Activated CD4-positive, CD25-positive, alpha-beta regulatory T cell (primary cell): ENCODE results near the gene MOB3B.
"Not testable (repeated sequence)": the region's sequence is repeated elsewhere in the genome, so short reads cannot be mapped to it uniquely, and the experiment has no call there.

ENCODE experiments used
- DNase-seq, 4 experiments: peaks; one replicate each; lab custom pipeline; 2025; lab: John Stamatoyannopoulos, UW

Gene MOB3B

DNA sequence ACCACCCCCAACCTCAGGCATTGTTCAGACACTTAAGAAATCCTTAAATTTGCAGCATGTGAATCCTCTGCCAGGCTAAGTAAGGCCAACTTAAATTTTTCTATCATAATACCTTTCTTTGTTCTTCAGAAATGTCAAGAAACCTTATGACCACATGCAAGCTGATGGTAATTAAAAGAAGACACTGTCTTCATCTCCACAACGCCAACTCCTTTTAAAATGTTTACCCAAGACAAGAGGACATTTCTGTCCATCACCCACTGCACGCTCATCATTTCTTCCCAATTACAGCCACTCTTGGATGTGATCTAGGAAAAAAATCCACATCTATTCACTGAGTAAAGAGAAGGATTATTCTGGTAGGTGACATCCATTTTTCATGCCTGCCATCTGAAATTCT is 11.6 kb downstream of the MOB3B start:
- DNase-seq = no peak

DNA sequence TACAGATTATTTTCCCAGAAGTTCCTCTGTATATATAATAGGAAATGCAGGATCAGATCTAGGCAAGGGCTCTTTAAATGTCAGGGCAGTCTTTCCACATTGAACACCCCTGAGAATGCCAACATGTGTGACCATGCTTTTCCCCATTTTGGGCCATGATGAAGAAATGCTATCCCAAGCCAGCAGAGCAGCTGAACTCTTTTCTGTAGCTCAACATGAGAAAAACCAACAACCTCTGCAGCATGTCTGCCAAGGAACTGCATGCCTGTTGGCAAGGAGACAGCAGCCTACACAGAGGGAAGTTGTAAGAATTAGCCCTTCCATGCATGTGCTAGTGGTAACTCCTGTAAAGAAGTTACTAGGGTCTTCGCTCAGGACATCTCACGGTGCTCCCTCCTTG is 15.1 kb downstream of the MOB3B start:
- DNase-seq = no peak

DNA sequence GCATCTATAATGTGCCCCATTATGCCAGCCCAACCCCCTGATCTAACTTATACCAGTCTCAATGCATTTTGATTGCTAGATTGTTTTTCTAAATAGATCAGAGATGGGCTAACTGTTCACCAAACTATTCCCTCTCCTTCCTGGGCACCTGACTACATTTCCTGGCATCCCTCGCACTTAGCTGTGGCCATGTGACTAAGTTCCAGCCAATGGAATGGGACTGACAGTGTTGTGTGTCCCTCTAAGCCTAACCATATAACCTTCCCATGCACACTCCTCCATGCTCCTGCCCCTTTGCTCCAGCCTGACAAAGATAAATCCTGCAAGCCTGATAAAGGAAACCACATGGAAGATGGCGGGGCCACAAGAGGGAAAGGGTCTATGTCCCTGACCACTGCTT is 17.8 kb downstream of the MOB3B start:
- DNase-seq = no peak

DNA sequence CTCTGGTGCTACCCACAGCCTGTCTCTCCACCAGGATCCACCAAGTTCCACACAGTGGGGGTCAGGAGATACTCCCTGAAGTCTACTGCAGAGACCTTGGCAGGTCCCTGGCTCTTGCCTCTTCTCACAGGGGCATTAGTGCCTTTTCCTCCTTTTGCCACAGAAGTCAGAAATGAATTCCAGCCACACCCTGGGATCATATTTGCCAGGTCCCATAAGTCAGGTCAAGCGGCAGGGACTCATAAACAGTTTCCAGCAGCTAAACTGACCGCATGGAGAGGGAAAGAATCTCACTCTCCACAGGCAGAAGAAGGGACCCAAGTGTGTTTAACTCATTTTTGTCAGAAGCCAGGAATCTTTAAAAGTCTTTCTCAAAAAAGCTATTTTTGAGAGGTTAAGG is 18.8 kb downstream of the MOB3B start:
- DNase-seq = no peak

DNA sequence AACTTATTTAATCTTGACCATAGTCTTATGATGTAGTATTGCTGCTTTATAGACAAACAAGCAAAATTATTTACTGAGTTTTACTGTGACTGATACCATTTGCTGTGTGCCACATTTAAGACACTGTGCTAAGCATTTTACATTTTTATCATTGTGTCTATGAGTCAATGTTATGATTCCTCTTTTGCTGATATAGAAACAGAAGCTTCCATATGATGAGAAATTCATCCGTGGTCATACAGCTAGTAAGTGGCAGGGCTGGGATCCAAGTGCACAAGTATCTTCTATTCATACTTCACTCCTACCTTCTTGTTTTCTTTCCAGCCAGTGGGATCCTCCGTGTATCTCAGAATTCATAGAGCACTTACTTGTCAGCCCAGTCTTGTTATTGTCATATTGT is 22.6 kb downstream of the MOB3B start:
- DNase-seq = no peak

DNA sequence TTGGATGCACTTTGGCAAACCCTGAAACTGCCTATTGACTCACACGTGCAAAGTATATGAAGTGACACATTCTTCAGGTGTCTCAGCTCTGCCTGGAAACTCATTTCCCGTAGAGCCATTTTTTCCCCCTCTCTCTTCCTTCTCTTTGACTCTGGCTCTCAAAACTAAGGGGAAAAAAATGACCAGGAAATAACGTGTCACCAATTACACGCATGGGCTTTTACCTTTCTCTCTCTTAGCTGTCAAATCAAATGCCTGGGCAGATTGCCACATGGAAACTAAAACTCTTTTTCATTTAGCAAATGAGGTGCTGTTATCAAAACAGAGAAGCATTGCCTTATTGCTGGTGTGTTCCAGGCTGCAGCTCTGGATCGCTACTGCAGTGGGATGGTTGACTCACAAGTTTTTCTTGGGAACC is 23.9 kb downstream of the MOB3B start:
- DNase-seq = no peak

DNA sequence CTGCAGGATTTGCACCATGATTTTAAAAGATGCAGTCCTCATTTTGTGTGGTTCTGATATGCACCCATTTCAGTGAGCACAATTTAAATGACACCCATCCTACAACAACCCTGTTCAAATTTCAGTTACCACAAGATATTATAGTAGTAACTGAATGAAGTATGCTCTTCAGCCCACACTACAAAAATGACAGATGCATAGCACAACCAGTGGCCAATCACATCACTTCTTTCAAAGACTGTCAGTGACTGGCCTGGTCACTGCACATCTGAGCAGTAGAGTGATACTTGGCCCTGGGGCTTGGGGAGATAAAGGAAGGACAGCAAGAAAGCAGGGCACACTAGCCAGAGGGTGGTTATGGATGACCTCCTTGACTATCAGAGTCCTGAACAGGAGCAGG is 25.4 kb downstream of the MOB3B start:
- DNase-seq = no peak

DNA sequence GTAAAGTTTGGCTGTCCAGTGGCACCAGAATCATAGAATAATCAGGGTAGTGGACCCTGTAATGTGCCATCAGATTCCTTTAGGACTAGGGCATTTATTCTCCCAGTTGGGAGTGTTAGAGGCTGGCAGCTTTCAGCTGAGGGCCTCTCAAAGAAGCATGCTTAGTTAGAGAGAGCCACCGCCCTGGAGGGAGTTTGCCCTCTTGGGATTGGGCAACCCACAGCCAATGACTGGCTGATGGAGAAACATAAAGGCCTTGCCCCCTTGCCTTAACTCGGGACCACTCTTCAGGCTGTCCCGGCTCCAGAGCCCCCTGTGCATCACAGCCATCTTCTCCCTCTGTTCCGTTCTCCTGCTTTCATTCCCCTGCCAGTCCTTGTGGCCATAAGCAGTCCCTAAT is 26.0 kb downstream of the MOB3B start:
- DNase-seq = no peak

DNA sequence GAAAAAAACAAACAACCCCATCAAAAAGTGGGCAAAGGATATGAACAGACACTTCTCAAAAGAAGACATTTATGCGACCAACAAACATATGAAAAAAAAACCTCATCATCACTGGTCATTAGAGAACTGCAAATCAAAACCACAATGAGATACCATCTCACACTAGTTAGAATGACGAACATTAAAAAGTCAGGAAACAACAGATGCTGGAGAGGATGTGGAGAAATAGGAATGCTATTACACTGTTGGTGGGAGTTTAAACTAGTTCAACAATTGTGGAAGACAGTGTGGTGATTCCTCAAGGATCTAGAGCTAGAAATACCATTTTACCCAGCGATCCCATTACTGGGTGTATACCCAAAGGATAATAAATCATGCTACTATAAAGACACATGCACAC is 28.7 kb downstream of the MOB3B start:
- not testable (repeated sequence) for DNase-seq

DNA sequence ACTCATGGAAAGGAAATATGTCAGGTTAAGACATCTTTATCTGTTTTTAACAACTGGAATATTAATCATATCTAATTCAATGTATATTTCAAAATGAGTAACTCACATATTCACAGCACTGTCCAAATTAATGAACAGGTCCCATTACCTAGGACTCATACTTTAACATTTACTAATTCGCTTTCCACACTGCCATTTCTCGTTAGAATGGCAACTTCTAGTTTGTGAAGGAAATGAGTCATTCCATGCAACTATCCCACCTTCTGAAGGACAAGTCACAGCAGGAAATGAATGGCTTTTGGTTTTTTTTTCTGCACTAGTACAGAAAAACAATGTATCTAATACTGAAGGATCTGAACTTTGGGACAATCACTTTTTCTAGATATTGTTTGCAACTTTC is 30.2 kb downstream of the MOB3B start:
- DNase-seq = no peak

DNA sequence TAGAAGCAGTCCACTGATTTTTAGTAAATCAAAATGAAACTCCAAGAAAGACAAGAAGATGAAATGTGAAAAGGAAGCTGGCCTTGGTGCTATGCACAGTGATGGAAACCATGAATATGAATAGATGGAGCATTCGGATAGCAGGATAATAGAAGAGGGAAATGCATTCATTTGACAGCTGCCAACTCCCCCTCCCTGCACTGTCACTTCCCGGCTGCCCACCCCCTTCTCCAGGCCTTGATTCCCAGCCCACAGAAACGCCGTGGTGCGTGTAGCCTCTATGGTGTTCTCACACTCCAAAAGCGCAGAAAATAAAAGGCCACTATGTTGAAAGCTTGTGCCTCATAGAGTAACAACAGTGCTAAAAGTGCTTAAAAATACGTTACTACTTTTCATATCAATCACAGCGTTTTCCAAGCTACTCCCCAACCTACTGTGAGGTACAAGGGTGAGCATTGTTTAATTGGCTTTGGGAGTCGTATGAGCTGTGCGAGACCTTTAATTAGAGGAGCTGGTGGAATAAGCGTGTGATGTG is 31.7 kb downstream of the MOB3B start:
- no peak for DNase-seq

DNA sequence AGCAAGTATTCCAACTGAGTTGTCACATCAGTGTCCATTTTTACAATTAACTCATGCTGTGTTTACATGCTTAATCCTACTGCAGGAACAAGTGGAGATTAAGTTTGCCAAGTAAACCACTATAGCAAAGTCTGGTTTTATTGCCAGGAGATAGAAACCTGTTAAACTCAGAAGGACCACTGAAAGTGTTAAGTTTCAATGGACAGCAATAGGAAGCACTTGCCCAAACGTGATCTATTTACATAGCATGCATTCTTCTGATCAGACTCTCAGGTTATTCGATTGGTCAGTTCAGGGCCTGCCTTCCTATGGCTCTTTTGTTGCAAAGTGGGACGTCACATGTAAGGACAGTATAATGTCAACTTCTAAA is 33.5 kb downstream of the MOB3B start:
- DNase-seq = no peak

DNA sequence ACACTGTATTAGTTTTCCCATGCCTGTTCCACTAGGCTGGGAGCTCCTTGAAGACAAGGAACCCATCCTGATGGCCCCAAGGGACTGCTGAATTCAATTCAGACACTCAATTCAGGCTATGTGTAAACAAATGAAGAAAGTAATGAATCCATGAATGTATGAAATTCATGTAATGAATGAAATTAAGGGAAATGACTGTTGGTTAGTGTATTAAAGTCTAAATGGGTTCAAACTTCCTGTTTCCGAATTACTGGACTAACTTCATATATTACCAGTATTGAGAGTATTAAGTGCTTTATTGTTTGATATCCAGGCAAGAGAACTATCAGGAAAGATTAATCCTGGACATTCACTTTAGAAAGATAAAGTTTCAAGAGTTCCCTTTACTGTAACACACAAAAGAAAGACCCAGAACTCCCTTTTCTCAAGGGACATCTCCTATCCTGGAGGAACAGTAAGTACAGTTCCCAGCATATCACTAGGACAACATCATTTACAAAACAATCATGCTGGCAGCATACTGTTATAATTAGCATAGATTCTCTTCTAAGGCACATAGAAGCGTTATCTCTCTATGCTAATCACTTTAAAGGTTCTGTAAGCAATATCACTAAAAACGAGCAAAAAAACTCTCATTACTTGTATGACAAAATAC is 34.0 kb downstream of the MOB3B start:
- DNase-seq = no peak

DNA sequence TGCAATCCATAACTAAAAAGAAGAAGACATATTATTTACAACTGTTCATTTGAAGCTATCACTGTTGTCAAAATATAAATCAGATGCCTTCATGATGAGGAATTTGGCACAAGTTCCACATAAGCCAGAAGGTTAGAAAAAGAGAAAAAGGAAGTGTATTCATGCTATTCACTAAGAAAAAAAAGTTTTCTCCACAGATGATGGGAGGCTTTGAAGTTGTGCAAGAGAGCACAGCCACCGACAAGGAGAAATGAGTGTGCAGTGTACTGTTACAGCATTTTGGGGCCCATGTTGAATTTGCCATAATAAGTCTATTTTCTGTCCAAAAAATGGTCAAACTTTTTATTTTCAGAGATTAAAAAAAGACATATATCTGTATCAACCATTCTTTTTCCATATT is 38.5 kb downstream of the MOB3B start:
- no peak for DNase-seq

DNA sequence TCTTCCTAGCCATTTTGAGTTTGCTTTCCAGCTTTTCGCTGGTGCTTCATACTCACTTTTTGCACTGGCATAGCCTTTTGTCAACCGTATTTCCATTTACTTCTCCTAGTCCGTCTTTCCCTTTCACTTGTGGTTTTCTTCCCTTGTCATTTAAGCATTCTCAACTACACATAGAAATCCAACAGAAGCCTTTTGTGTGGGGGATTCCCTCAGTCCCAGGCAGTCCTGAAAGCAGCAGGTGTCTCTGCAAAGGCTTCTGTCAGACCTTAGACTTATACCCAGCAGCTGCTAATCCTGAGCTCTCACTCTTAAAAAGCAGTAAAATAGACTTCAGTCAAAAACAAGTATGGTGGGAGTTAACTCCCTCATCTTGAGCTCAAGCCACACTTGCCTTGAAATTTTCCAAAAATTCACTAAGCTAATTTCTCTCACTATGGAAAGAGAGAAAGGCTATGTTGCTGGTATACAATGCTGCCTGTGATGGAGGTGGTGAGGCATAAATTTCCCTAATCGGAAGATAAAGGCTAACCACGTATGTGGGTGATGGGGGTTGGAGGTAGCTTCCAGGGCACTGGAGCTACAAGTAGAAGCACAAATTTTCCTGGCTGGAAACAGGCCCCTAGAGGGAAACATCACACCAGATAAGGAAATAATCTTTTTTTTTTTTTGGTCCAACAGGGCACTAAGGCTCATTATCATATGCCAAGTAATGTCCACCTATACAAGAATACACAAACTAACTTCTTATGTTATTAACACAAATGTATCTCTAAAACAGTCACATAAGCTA is 40.3 kb downstream of the MOB3B start:
- DNase-seq = no peak

DNA sequence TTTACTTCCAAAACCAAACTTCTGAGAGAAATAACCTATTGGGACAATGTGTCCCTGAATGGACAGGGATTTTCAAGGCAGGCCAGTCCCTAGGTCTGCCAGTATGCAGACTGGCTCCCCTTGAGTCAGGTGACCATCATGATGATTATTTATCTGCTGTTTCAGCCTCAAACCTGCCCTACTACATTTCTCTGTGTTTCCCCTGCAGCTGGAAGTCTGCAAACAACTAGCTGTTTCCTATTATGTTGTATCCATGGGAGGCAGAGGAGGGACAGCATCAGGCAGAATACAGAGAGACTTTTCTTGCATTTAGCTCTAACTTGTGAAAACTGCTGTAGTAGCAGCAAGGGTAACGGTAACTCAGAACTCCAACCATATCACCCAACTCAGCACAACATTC is 41.7 kb downstream of the MOB3B start:
- DNase-seq = no peak

DNA sequence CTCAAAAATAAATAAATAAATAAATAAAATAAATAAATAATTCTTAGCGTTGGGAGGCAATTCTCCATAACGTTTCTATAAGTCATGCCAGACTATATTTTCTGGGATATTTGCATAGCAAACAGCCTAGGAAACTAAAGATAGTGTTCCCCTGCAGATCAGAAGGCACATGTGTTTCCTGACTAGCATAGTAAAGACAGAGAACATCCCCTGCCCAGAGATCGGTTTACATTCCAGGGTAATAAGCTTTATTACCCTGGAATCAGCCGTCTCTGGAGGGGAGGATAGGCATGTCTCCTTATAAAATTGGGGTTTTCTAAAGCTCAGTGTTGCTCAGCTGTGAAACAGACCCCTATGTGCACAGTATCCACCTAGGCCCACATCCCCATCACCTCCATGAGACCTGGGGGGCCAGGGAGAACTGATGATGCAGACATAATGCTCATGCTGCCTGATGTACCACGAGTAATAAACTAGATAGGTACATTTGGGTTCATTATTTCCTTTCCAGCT is 42.4 kb downstream of the MOB3B start:
- DNase-seq = no peak

DNA sequence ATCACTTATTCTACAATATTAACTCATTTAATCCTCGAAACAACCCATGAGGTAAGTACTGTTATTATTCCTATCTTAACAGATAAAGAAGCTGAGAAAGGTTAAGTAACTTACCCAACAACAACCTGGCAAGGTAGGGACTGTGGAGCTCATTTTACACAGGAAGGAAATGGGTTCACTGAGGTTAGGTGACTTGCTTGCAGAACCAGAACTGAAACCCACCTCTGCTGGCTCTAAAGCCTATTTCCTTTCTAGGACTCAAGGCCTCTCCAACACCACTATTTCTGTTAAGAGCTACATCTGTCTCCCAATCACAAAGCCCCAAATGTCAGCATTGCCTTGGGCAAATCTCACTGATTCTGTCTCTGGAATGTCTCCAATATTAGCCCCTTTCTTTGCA is 44.5 kb downstream of the MOB3B start:
- DNase-seq = no peak

DNA sequence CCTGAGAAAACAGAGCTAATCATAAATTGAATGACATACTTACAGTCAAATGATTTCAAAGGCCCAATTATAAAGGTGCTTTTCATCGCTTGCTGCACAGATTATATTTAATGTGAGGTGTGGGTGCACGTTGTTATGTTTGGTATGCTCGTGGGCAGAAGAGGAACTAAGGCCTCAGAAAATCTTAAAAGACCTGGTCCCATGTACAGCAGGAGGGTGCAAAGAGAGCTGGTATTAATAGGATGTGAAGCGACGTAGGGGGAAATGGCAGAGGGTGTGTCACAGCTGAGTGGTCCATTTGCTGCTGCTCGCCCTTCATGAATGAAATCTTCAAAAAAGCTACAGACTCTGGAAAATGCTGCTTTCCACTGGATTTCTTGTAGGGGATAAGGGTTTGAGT is 46.0 kb downstream of the MOB3B start:
- DNase-seq = no peak

DNA sequence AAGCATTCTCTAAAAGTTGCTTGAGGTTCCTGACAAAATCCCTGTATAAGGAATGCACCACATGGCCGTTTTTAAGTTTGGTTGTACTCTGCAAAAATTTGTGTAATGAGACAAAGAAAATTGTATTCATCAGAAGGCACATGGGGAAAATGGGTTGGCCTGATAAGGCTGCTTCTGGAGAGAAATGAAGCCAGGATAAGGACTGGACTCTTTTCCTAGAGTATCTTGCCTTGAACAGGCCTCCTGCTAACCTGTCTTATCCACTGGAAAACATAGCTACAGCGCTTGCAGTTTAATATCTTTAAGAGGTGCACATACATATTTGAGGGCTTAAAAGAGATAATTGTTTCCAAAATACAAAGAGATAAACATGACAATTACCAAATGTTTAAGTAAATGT is 46.9 kb downstream of the MOB3B start:
- no peak for DNase-seq

DNA sequence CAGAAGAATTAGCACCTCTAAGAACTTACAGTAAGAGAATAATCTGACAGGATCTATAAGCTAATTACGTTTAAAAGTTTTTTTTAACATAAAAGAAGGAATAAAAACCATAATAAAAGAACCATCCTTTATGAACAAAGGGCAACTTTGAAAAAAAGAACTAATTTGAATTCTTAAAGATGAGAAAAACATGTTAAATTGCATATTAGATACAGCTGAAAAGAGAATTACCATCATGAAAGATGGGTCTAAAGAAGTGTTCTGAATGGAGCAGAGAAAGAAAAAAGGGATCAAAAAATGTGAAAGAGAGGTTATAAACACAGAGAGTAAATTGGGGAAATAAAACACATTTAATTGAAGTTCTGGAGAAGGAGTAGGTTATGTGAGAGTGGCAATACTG is 51.3 kb downstream of the MOB3B start:
- DNase-seq = no peak

DNA sequence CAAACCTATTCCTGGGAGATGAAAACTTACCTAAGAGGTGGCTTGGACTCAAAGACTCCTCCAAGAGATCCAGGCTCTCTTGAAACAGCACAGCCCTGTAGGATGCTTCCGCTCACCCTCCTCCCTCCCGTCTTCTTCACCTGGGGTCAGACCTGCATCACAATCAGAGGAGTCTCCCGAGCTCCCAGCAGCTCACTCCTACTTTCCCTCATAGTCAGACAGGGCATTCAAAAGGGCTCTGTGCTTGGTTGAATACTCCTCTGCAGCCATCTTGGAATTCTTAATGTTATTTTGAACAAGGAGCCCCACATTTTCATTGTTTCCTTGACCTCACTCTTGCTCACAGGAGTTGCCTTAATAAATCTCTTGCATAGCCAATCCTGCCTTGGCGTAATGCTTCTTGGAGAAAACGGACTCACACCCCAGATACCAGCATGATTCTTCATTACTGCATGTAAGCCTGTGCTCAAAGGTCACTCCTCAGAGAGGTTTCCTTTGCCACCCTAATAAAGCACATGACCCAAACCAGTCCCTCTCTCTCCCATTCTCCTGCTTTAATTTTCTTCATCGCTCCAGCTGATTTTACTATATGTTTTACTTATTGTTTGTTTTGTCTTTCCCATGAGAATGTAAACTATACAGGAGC is 52.6 kb downstream of the MOB3B start:
- DNase-seq = no peak

DNA sequence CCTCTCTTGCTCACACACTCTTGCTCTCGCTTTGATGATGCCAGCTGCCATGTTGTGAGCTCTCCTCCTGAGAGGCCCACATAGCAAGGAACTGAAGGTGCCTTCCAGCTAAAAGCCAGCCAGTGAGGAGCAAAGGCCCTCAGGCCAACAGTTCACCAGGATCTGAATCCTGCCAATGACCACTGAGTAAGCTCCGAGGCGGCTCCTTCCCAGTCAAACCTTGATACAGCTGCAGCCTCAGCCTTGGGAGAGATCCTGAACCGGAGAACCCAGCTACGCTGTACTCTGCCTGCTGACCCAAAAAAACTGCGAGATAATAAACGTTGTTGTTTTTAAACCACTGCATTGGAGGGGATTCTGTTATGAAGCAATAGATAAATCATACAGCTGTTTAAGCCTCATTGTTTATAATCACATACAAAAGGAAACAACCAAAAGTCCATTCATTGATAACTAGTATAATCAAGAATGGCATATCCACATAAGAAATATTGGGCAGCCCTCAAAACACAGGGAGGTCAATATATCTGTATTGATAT is 54.5 kb downstream of the MOB3B start:
- DNase-seq = no peak
